Brain microvascular endothelial cell (primary cell): ENCODE data around the gene CUTC.

Experiments used
- DNase-seq: peaks from one replicate; pipeline ENCODE4 v3.0.0-alpha.2; 2020
- H3K27ac ChIP-seq: fragments of 250-450 bp; sonication (Bioruptor Pico); 2 replicates; pipeline ENCODE4 v1.5.1; 2020; ENCODE audit warnings: mild to moderate bottlenecking, moderate library complexity
- H3K27me3 ChIP-seq: fragments of 250-450 bp; sonication (Bioruptor Pico); replicated peaks from 2 replicates; pipeline ENCODE4 v1.5.1; 2020; ENCODE audit warnings: mild to moderate bottlenecking
- H3K36me3 ChIP-seq: fragments of 250-450 bp; sonication (Bioruptor Pico); replicated peaks from 2 replicates; pipeline ENCODE4 v1.5.1; 2020; ENCODE audit warnings: mild to moderate bottlenecking
- H3K4me3 ChIP-seq: 2 replicates; pipeline ENCODE4 v1.5.1; 2011; ENCODE audit warnings: low read depth, mild to moderate bottlenecking, control low read depth, low read length, moderate library complexity
- in situ Hi-C: cut with HindIII; loops from 2 replicates; pipeline ENCODE4 v1.10.0; 2017; ENCODE audit warnings: low sequenced_read_pairs, low pct_ligation_motif_present
- TF ChIP-seq, protein P1 (sequence below): IDR thresholded peaks from 2 replicates; pipeline ENCODE4 v1.5.1; 2011; ENCODE audit warnings: low read depth, mild to moderate bottlenecking, moderate library complexity, low read length, control low read depth, inconsistent platforms; ENCODE audit errors: missing control alignments

CUTC gene

GRCh38 chr10:99779335-99779734 is 47.3 kb downstream of the CUTC start:
- Histone ChIP-seq H3K36me3 (no peaks in the 10 kb centered on the region), H3K4me3 (peak overlapping the region; percentile 30), H3K27me3 (no peaks in the 10 kb centered on the region), H3K27ac (peak overlapping the region; percentile 95)
- DNase-seq, result peak; percentile 66
- in situ Hi-C loops, result no loop called here
- TF ChIP-seq, protein P1, sequence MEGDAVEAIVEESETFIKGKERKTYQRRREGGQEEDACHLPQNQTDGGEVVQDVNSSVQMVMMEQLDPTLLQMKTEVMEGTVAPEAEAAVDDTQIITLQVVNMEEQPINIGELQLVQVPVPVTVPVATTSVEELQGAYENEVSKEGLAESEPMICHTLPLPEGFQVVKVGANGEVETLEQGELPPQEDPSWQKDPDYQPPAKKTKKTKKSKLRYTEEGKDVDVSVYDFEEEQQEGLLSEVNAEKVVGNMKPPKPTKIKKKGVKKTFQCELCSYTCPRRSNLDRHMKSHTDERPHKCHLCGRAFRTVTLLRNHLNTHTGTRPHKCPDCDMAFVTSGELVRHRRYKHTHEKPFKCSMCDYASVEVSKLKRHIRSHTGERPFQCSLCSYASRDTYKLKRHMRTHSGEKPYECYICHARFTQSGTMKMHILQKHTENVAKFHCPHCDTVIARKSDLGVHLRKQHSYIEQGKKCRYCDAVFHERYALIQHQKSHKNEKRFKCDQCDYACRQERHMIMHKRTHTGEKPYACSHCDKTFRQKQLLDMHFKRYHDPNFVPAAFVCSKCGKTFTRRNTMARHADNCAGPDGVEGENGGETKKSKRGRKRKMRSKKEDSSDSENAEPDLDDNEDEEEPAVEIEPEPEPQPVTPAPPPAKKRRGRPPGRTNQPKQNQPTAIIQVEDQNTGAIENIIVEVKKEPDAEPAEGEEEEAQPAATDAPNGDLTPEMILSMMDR, result no peak

GRCh38 chr10:99781734-99782429 is 49.8 kb downstream of the CUTC start:
- in situ Hi-C loops, result no loop called here
- Histone ChIP-seq H3K36me3 (no peaks in the 10 kb centered on the region), H3K4me3 (no peak overlapping the region), H3K27ac (no peak overlapping the region), H3K27me3 (no peaks in the 10 kb centered on the region)
- TF ChIP-seq, protein P1, result no peak
- no peak for DNase-seq

GRCh38 chr10:99782447-99783286 is 50.6 kb downstream of the CUTC start, which contains the start of gene ABCC2:
Gene ABCC2 (plus strand): TSS chr10:99782640. CDS start chr10:99782845, 205 bp downstream.
- H3K4me3 ChIP-seq, result no peak within 1 kb of the TSS
- in situ Hi-C loops, result no loop called here
- no peak within 1 kb of the TSS for H3K27ac ChIP-seq
- H3K27me3 ChIP-seq, result no peaks in the 10 kb centered on the region
- no peak for DNase-seq
- no peaks in the 10 kb centered on the region for H3K36me3 ChIP-seq
- TF ChIP-seq, protein P1, result no peak

DNA sequence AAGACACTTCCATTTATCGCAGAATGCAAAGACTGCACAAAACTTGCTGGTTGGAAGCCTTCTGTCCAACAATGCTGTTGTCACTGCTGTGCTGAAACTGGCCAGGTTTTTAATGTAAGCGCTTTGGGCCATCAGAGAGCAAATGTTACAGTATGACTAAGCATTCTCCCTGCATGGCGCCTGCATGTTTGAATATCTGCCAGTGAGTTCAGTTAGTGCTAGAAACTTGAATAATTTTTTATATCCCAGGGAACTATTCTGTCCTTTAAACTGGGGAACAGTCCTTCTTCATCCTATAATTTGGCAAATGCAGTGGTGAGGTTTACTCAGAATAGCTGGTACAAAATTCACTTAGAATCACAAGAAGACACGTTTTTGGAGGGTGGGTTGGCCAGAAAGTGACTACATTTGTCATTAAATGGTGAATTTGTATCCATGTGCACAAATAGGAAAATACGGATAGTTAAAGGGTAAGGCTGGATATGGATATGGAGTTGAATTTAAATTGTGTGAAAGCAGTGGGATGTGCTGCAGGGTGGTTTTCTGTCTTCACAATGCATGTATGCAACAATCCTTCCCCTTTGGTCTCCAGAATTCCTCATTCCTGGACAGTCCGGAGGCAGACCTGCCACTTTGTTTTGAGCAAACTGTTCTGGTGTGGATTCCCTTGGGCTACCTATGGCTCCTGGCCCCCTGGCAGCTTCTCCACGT is 52.1 kb downstream of the CUTC start:
- Histone ChIP-seq H3K4me3 (no peak overlapping the region), H3K27ac (peak overlapping the region; percentile 55), H3K27me3 (no peaks in the 10 kb centered on the region), H3K36me3 (no peaks in the 10 kb centered on the region)
- in situ Hi-C loops, result no loop called here
- TF ChIP-seq, protein P1, result no peak
- peak; percentile 80 for DNase-seq

- in situ Hi-C loops, result no loop called here
- DNase-seq, result peak; percentile 12
- TF ChIP-seq, protein P1, result no peak
- Histone ChIP-seq H3K4me3 (no peak overlapping the region), H3K36me3 (no peaks in the 10 kb centered on the region), H3K27me3 (no peaks in the 10 kb centered on the region), H3K27ac (peak overlapping the region; percentile 55)
Measured at GRCh38 chr10:99784727-99785441, 52.9 kb downstream of the CUTC start.
